GM10266 (cell line): ENCODE data around the gene TAF1C.
"Not testable (repeated sequence)": the region's sequence is repeated elsewhere in the genome, so short reads cannot be mapped to it uniquely, and the experiment has no call there.

Experiments used
- DNase-seq: peaks from one replicate; pipeline ENCODE4 v3.0.0; 2012; ENCODE audit errors: extremely low spot score
- TF ChIP-seq, protein P1 (sequence below): IDR thresholded peaks from 2 replicates; pipeline ENCODE4 v1.5.1; 2012; ENCODE audit warnings: mild to moderate bottlenecking, low read depth; ENCODE audit not compliant: control insufficient read depth, insufficient read depth; ENCODE audit errors: missing control alignments

Gene TAF1C

GRCh38 chr16:84220851-84221250, 34.0 kb upstream of the TAF1C start:
- TF ChIP-seq, protein P1, sequence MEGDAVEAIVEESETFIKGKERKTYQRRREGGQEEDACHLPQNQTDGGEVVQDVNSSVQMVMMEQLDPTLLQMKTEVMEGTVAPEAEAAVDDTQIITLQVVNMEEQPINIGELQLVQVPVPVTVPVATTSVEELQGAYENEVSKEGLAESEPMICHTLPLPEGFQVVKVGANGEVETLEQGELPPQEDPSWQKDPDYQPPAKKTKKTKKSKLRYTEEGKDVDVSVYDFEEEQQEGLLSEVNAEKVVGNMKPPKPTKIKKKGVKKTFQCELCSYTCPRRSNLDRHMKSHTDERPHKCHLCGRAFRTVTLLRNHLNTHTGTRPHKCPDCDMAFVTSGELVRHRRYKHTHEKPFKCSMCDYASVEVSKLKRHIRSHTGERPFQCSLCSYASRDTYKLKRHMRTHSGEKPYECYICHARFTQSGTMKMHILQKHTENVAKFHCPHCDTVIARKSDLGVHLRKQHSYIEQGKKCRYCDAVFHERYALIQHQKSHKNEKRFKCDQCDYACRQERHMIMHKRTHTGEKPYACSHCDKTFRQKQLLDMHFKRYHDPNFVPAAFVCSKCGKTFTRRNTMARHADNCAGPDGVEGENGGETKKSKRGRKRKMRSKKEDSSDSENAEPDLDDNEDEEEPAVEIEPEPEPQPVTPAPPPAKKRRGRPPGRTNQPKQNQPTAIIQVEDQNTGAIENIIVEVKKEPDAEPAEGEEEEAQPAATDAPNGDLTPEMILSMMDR = no peak
- DNase-seq = no peak

DNA sequence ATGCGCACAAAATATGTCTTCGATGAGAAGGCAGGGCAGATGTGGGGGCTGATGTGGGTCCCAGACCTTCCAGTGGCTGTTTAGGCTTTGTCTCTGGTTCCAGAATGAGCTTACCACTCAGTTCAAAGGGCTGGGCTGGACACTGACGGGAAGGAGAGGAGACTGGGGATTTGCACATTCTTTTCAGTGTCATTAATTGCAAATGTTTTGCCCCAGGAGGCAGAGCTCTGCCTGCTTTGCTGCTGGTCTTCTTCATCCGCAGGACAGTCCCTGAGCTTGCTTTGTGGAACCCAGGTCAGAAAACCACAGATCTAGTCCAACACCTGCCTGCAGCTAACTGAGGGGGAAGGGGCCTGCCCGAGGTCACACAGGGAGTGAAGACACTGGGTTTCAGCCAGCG, 32.1 kb upstream of the TAF1C start:
- TF ChIP-seq, protein P1 = no peak
- no peak for DNase-seq

- TF ChIP-seq, protein P1 = no peak
- DNase-seq = no peak
Observed at GRCh38 chr16:84218176-84218823, 31.4 kb upstream of the TAF1C start.

GRCh38 chr16:84216144-84216543, 29.3 kb upstream of the TAF1C start:
- DNase-seq = not testable (repeated sequence)

DNA sequence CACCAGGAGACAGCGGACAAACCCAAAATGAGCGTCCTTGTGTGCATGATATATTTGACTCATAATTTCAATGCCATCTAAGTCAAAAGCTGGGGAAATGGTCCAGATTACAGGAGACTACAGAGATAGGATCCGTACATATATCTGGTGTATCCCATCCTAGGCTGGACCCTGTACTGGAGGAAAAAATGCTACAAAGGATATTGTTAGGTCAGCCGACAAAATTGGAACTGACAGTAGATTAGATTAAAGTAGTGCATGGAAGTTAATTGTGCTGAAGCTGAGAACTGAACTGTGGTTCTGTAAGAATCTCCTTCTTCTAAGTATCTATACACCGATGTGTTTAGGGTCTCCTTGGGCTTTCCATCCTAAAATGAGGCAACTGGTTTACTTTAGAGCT, 28.7 kb upstream of the TAF1C start:
- no peak for DNase-seq
- TF ChIP-seq, protein P1 = no peak

DNA sequence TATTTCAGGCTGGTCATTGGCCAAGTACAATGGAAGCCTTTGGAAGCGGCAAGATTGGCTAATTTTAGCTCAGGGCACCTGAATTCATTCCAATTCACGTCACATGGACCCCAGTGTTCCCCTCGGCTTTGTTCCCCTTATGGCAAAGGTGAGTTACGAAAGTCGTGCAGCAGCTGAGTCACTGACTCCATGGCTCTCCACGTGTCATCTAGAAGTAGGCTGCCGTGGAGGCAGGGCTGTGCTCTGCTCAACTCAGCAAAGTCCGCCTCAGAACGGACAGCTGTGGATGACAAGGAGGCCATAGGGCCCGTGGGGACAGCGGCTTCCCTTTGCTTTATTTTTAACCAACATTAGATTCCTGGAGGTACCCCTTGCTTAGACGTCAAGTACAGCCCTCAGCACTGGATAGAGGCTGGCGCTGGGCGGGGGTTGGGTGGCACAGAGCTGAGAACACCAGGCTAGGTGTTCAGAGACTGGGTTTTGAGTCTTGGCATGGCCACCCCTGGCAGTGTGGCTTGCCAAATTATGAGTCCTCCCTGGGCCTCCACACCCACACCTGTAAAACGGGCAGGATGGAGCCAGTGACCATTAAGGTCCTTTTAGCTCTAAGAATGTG, 27.7 kb upstream of the TAF1C start:
- DNase-seq = no peak
- TF ChIP-seq, protein P1 = no peak

- TF ChIP-seq, protein P1 = no peak
- no peak for DNase-seq
Observed at GRCh38 chr16:84212631-84213030, 25.8 kb upstream of the TAF1C start.

DNA sequence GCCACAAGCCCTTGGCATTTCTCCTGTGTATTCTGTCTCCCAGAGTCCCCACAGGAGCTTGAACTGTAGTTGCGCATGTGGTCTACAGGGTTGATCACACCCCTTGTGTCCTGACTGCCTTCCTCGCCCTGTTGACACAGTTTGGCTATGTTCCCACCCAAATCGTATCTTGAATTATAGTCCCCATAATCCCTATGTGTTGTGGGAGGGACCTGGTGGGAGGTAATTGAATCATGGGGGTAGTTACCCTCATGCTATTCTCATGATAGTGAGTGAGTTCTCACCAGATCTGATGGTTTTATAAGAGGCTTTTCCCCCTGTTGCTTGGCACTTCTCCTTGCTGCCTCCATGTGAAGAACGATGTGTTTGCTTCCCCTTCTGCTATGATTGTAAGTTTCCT, 25.3 kb upstream of the TAF1C start:
- TF ChIP-seq, protein P1 = no peak
- no peak for DNase-seq
